ACHN (cell line): ENCODE results near the gene CDC25A.
"Not testable (repeated sequence)": the region's sequence is repeated elsewhere in the genome, so short reads cannot be mapped to it uniquely, and the experiment has no call there.

Source experiments
- DNase-seq: peaks from one replicate; pipeline ENCODE4 v3.0.0-alpha.2; 2015
- in situ Hi-C: cut with HindIII; loops from 2 replicates; pipeline ENCODE4 v1.10.0; 2017; ENCODE audit warnings: low sequenced_read_pairs, low pct_ligation_motif_present, low pct_unique_long_range_greater_than_20kb

Gene CDC25A

GRCh38 chr3:48188266-48189201 is at the start of gene CDC25A:
Gene CDC25A (minus strand): TSS chr3:48188417. CDS start chr3:48187947, 470 bp downstream.
- in situ Hi-C loops = no loop called here
- peak; percentile 98 for DNase-seq

GRCh38 chr3:48236531-48236930 is 48.3 kb upstream of the CDC25A start:
- DNase-seq = no peak
- in situ Hi-C loops = no loop called here

- in situ Hi-C loops = no loop called here
- no peak for DNase-seq
Observed at GRCh38 chr3:48233542-48233941, 45.3 kb upstream of the CDC25A start.

- peak; percentile 69 for DNase-seq
- in situ Hi-C loops = no loop called here
Observed at GRCh38 chr3:48232734-48233133, 44.5 kb upstream of the CDC25A start.

- in situ Hi-C loops = no loop called here
Observed at GRCh38 chr3:48232232-48232631, 44.0 kb upstream of the CDC25A start.

GRCh38 chr3:48226939-48227338 is 38.7 kb upstream of the CDC25A start:
- DNase-seq = no peak
- in situ Hi-C loops = no loop called here

More at GRCh38 chr3:48232232-48232631, 44.0 kb upstream of the CDC25A start:
- no peak for DNase-seq

GRCh38 chr3:48225587-48225986 is 37.4 kb upstream of the CDC25A start:
- no peak for DNase-seq
- in situ Hi-C loops = no loop called here

GRCh38 chr3:48222616-48223513 is 34.6 kb upstream of the CDC25A start, which contains the start of gene CAMP:
Gene CAMP (plus strand): TSS chr3:48223495. CDS start chr3:48223512, 17 bp downstream.
- in situ Hi-C loops = no loop called here
- no peak for DNase-seq

- no peak for DNase-seq
- in situ Hi-C loops = no loop called here
Observed at GRCh38 chr3:48220746-48221145, 32.5 kb upstream of the CDC25A start.

- no peak for DNase-seq
Observed at GRCh38 chr3:48219543-48219942, 31.3 kb upstream of the CDC25A start.

GRCh38 chr3:48218537-48218936 is 30.3 kb upstream of the CDC25A start:
- in situ Hi-C loops = no loop called here
- no peak for DNase-seq

More at GRCh38 chr3:48219543-48219942, 31.3 kb upstream of the CDC25A start:
- in situ Hi-C loops = no loop called here

- in situ Hi-C loops = no loop called here
- no peak for DNase-seq
Observed at GRCh38 chr3:48217449-48217848, 29.2 kb upstream of the CDC25A start.

- peak; percentile 22 for DNase-seq
- in situ Hi-C loops = no loop called here
Observed at GRCh38 chr3:48215876-48216275, 27.7 kb upstream of the CDC25A start.

- in situ Hi-C loops = no loop called here
- DNase-seq = peak; percentile 54
Observed at GRCh38 chr3:48215466-48215865, 27.2 kb upstream of the CDC25A start.

GRCh38 chr3:48215019-48215418 is 26.8 kb upstream of the CDC25A start:
- in situ Hi-C loops = no loop called here
- DNase-seq = no peak

GRCh38 chr3:48214225-48214624 is 26.0 kb upstream of the CDC25A start:
- in situ Hi-C loops = no loop called here
- no peak for DNase-seq

- DNase-seq, in situ Hi-C loops: not testable (repeated sequence)
Observed at GRCh38 chr3:48211776-48212175, 23.6 kb upstream of the CDC25A start.

- in situ Hi-C loops, DNase-seq: not testable (repeated sequence)
Observed at GRCh38 chr3:48210534-48210933, 22.3 kb upstream of the CDC25A start.

- in situ Hi-C loops = no loop called here
- DNase-seq = no peak
Observed at GRCh38 chr3:48209445-48209844, 21.2 kb upstream of the CDC25A start.
